Epithelial cell of proximal tubule (primary cell): ENCODE measurements around the gene TMEM244. TPM values are rescaled to one million over a fixed set of nuclear protein-coding genes. Genes with fewer than 3 reads are reported as not detected.

Source experiments
- DNase-seq: peaks from one replicate; pipeline ENCODE4 v3.0.0-alpha.2; 2011; ENCODE audit warnings: low read depth
- H3K4me3 ChIP-seq: 2 replicates; pipeline ENCODE4 v1.5.1; 2011; ENCODE audit warnings: low read depth, mild to moderate bottlenecking, low read length
- total RNA-seq: library from RNA; depleted of rRNA; stranded (reverse); fragments of >200 nt; gene quantifications from 2 replicates; pipeline ENCODE4 v1.2.3, GENCODE V29; 2015
- TF ChIP-seq, protein P1 (sequence below): conservative IDR thresholded peaks from 2 replicates; pipeline ENCODE4 v1.5.1; 2012; ENCODE audit warnings: low read depth, mild to moderate bottlenecking, low read length

Gene TMEM244
- not detected in 2 replicates for total RNA-seq

DNA sequence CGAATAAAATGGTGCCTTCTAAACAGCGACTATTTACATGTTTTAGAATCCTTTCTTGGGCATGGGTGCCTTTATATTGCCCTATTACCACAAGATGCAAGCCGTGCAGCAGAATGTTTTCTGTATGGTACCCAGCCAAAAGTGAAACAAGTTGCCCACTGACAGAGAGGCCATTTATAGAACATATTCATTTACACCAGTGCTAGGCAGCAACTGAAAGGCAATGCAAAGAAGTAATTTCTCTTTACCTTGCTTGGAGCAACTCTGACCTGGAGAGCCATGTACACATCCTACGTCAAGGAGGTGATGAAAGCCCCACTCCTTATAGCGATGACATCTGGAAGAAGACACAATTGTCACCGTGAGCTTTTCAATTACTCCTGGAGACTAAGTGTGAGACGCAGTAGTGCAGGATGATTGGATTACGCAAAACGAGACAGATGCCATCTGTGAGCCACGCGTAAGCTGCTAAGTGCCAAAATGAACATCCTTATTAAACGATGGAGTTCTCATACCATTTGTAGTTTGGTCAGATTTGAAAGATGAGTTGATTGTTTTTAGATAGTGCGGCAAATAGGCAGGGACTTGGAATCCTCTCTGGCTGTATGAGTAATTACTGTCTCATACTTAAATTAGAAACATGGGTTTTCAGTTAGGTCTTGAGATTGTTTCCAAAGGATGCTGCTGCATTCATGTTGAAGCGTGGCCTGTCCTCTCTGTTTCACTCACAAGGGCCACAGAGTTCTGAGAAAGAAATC, at the start of gene TMEM244:
TSS of gene TMEM244 (minus strand) at position 408 of the 758 bp plus-strand sequence. CDS start at position 281, 127 bp downstream.
- H3K4me3 ChIP-seq = no peak within 1 kb of the TSS
- TF ChIP-seq, protein P1, sequence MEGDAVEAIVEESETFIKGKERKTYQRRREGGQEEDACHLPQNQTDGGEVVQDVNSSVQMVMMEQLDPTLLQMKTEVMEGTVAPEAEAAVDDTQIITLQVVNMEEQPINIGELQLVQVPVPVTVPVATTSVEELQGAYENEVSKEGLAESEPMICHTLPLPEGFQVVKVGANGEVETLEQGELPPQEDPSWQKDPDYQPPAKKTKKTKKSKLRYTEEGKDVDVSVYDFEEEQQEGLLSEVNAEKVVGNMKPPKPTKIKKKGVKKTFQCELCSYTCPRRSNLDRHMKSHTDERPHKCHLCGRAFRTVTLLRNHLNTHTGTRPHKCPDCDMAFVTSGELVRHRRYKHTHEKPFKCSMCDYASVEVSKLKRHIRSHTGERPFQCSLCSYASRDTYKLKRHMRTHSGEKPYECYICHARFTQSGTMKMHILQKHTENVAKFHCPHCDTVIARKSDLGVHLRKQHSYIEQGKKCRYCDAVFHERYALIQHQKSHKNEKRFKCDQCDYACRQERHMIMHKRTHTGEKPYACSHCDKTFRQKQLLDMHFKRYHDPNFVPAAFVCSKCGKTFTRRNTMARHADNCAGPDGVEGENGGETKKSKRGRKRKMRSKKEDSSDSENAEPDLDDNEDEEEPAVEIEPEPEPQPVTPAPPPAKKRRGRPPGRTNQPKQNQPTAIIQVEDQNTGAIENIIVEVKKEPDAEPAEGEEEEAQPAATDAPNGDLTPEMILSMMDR = no peak
- no peak for DNase-seq

DNA sequence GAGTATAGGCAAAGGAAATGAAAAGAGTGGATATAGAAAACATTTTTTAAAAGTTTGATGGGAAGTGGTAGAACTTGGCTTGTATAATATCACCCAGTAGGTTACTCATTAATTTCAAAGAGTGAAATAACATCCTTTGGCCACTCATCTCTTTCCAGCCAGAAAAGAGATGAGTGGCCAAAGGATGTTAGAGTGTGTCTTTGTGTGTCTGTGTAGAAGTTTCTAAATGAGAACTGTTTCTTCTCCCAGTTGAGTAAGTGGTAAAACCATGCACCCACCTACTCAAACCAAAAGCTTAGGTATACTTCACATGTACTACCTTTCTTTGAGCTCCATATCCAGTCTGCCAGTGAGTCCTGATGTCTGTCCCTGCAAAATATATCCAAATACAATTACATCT, 47.7 kb upstream of the TMEM244 start:
- no peak overlapping the region for H3K4me3 ChIP-seq
- TF ChIP-seq, protein P1 = no peak
- DNase-seq = no peak

- H3K4me3 ChIP-seq = no peak overlapping the region
- DNase-seq = no peak
- TF ChIP-seq, protein P1 = no peak
Measured at GRCh38 chr6:129908356-129908755, 47.2 kb upstream of the TMEM244 start.

- TF ChIP-seq, protein P1 = no peak
- DNase-seq = no peak
- no peak overlapping the region for H3K4me3 ChIP-seq
Measured at GRCh38 chr6:129906515-129907077, 45.5 kb upstream of the TMEM244 start.

- TF ChIP-seq, protein P1 = no peak
- no peak overlapping the region for H3K4me3 ChIP-seq
- no peak for DNase-seq
Measured at GRCh38 chr6:129903082-129903481, 42.0 kb upstream of the TMEM244 start.

DNA sequence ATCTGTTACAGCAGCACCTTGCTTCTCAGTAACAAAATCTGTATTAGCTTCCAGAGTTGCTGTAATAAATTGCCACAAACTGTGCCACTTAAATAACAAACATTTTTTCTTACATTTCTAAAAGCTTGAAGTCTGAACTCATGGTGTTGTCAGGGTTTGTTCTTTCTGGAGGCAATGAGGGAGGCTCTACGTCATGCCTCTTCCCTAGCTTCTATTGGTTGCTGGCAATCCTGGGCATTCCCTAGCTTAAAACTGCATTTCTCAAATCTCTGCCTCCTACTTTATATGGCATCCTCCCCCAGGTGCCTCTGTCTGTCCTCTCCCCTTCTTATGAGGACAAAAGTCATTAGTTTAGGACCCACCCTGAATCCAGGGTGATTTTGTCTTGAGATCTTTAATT, 41.6 kb upstream of the TMEM244 start:
- no peak for DNase-seq
- no peak overlapping the region for H3K4me3 ChIP-seq
- TF ChIP-seq, protein P1 = no peak
